NCI-H526 (cell line): ENCODE measurements around the gene CCT8.
A peak's percentile ranks its signal among the peaks of the same experiment; 100 is the strongest.
"Not testable (repeated sequence)": the region's sequence is repeated elsewhere in the genome, so short reads cannot be mapped to it uniquely, and the experiment has no call there.

Source experiments
- DNase-seq, 2 experiments: peaks; one replicate each; lab custom pipeline; 2025; lab: John Stamatoyannopoulos, UW

Gene CCT8

DNA sequence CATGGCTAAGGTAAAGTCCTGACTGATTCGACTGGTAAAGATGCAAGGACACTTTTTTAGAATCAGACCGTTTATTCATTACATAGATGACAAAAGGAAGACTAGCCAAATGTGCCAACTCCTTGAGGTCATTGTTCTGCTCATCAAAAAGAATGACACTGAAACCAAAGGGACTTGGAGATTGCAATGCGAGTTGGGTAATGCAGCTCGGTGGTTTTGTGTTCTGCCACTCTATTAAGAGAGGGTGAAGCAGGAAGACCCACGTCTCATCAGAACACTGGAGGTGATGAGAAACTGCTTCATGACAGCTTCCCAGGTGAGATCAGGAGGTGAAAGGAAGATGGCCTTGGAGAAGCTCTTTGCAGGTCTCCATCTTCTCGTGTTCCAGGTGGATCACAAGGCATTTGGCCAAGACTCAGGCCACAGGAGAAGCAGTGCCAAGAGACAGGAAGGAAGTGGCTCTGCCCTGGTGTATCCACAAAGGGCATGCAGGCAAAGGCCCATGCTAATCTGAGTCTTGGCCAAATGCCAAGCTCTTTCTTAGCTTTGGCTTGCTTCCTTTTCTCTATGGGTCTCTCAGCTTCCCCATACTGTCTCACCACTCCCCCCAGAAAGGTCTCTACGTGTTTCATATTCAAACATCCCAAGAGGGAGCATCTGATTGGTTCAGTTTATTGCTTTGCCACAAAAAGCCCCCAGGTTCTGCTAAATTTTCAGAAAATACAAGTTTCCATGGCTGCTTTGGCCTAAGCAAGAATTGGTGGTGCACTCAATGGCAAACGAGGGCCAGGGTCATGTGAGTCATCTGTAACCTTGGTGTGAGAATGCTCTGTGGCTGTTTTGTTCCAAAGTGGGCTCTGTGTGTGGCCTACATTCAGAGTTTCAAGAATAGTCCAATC is 5.7 kb upstream of the CCT8 start:
- no peak for DNase-seq

DNA sequence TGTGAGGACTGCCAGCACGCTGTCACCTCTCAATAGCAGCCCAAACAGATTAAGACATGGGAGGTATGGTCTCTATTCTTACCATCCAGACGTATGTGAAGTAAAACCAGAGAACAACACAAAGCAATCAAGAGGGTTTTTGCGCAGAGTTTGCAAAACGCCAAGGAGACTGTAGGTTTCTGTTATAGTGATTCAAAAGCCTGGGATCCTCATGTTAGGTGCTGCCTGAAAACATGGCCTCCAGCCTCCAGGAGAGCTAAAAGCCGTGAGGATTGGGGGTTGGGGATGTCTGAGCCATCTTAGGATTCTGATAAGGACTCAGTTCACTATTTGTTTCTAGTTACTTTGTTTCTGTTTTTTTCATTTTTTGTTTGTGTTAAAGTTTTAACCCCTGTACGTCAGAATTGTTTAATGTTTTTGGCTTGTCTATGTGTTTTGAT is 4.2 kb upstream of the CCT8 start:
- DNase-seq: no peak

DNA sequence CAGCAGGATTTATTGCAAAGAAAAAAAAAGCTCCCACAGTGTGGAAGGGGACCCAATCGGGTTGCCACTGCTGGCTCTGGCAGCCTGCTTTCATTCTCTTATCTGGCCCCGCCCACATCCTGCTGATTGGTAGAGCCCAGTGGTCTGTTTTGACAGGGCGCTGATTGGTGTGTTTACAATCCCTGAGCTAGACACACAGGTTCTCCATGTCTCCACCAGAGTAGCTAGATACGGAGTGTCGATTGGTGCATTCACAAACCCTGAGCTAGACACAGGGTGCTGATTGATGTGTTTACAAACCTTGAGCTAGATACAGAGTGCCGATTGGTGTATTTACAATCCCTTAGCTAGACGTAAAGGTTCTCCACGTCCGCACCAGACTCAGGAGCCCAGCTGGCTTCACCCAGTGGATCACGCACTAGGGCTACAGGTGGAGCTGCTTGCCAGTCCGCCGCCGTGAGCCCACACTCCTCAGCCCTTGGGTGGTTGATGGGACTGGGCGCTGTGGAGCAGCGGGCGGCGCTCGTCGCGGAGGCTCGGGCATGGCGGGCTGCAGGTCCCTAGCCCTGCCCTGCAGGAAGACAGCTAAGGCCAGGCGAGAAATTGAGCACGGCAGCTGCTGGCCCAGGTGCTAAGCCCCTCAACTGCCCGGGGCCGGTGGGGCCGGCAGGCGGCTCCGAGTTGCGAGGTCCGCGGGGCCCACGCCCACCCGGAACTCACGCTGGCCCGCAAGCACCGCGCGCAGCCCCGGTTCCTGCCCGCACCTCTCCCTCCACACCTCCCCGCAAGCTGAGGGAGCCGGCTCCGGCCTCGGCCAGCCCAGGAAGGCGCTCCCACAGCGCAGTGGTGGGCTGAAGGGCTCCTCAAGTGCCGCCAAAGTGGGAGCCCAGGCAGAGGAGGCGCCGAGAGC is 3.5 kb upstream of the CCT8 start:
- not testable (repeated sequence) for DNase-seq

DNA sequence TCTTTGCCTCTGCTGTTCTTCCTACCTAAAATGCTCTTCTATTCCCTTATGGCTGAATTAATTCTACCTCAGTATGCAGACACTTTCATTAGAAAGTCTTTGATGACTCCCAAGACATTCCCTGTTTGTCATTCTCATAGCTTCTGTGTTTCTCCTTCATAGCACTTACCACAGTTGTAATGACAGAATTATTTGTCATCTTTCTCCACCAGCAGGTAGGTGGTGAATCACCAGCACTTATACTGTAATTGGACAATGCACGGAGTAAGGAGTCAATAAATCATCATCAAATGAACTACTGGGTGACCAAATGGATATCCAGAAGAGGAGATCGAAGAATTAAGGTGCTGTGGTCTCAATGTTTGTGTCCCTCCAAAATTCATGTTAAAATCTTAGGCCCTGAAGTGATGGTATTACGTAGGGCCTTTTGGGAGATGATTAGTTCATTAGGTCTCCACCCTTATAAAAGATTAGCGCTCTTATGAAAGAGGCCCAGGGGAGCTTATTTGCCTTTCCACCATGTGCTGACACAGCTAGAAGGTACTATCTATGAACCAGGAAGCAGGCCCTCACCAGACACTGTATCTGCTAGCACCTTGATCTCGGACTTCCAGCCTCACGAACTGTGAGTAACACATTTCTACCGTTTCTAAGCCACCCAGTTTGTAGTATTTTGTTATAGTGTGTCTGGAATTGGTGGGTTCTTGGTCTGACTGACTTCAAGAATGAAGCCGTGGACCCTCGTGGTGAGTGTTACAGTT is 2.4 kb upstream of the CCT8 start:
- no peak for DNase-seq

DNA sequence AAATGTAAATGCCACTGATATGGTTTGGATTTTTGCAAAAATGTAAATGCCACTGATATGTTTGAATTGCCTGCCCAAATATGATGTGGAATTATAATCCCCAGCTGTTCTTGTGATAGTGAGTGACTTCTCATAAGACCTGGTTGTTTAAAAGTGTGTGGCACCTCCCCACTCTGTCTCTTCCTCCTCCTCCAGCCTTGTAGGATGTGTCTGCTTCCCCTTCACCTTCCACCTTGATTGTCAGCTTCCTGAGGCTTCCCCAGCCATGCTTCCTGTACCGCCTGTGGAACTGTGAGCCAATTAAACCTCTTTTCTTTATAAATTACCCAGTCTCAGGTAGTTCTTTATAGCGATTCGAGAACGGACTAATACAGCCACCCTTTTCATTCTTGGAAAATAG is 1.3 kb upstream of the CCT8 start:
- DNase-seq: no peak

DNA sequence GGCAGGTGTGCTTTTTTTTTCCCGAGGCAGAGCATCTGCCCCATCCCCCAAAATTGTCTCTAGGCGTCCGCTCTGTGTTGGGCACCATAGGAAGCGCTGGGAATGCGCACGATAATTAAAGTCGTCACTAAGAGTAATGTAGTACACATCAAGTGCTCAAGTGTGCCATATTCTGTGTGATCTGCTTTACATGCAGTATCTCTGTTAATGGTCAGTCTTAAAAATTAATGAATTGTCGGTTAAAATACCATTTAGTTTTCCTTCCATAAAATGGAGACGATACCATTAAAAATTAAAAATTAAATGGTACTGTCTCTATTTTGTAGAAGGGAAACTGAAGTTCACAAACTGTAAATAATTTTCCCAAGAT is 544 bp upstream of the CCT8 start:
- no peak for DNase-seq

DNA sequence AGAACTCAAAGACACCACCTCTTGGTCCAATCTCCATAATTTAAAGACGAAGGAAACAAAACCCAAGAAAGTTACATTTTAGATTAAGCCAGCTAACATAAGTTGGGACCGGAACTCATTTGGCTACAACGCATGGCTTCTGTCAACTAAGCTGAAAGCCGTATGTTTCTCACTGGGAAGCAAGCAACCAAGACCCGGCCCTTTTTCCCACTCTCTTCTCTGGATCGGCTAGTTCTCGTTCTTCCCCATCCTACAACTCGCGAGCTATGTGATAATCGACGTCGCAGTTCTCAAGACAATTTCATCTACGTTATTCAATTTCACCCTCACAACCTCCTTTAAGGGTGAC is 601 bp downstream of the CCT8 start:
- DNase-seq: peak in 1 of 2 experiments; percentile 31

DNA sequence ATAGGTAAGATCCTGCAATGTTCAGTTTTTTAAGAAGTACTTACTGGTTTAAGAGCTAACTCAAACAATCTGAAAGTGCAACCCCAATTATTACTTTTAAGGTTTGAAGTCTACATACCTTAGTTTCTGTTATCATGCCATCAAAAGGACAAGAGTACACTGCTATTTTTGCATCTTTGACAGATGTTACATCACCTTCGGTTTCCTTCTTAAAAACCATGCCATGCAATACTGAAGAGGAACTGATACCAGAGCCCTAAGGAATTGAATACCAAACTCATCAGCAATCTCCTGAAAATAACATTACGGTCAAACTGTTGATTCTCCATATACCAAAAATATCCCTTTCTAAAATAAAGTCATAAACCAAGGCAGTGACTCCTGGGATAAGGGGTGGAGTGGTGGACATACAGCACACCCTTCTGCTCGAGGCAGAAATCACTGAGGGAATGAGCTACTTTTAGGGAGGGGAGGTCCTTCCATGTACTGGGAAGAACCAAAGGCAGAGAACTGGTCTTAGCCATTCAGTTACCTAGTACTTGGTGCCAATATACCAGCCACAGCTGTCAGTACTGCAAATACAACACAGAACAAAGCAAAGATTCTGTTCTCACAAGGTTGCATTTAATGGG is 8.5 kb downstream of the CCT8 start:
- no peak for DNase-seq

DNA sequence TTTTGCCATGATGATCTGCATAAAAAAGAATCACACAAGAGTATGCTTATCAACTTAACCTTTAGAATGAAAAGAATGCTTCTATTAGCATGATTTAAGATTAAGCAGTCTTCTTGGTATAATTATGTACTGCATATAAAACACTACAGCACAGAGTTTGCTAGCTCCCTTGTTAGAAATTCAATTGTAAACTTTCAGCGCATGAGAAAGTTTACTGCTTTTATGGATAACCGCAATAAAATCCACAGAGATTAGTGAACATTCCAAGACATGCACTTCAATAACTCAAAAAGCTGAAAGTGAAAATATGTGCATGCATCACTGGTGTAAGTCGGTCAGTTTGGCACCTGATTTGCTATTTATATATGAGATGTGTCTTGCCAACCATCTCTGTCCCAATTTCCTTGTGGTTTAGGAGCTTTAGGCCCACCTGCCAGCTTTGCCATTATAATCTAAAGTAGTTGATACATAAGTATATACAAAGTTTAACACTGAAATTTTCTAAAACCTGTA is 16.9 kb downstream of the CCT8 start:
- DNase-seq: no peak

DNA sequence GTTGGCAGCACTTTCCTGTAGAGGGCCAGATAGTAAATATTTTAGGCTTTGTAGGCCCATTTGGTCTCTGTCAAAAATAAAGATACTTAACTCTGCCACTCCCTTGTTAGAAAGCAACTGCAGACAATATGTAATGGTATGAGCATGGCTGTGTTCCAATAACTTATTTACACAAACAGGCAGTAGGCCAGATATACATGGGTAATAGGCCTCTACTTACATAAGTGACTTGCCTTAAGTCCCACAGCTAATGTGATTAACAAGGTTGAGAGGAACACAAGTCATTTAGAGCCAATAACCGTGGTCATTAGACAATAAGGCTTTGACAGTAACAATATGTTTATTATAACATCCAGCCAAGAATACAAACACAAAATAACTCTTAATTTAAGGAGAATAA is 17.4 kb downstream of the CCT8 start:
- no peak for DNase-seq

DNA sequence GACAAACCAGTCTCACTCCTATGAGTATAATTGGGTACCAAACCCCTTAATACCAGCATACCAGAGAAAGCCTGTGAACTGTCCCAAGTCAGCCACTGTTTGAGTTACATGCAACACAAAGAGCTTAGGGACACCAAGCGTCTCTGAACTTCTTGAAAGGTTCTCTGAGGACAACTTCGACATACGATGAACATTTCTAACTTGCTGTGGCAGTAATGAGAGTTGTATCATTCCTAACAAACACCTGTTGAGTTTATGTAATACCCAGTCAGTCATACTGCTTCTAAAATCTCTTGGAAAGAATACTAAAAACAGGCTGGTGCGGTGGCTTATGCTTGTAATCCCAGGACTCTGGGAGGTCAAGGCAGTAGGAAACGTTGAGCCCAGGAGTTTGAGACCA is 18.4 kb downstream of the CCT8 start:
- no peak for DNase-seq

DNA sequence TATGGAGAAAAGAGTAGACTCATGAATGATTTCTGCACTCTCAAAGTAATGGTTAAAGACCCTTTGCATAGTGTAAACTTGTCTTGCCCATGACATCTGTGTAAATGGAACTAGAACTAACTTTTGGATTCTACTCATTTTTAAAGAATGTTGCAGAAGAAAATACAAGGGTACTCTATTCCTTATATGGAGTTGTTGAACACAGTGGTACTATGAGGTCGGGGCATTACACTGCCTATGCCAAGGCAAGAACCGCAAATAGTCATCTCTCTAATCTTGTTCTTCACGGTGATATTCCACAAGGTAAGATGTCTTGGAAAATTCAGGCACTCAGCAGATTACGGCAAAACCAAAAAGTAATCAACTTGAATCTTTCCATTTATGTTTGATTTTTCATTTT is 19.8 kb downstream of the CCT8 start:
- DNase-seq: no peak

DNA sequence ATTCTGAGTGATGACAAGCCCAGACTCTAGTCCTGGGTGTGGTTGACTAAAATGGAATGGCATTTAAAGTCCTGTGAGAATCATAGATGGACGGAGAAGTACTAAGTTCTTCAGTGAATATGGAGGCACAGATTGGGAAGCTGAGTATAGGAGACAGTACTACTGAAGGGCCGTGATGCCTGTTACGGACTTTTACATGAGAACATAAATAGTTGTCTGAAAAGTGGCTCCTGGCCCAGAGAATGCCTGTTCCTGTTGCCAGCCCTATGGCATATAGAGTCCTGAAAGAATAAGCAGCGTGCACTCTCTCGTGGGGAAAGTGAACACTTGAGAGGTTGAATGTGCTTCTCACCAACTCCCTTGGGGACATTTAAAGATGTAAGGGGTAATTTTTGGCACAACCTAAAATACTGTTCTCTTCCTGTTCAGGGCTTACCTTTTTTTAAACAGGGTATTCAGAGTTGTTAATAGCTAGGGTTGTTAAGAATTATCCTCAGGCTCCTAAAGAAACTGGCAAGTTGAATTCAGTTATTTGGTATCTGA is 20.4 kb downstream of the CCT8 start:
- DNase-seq: no peak

DNA sequence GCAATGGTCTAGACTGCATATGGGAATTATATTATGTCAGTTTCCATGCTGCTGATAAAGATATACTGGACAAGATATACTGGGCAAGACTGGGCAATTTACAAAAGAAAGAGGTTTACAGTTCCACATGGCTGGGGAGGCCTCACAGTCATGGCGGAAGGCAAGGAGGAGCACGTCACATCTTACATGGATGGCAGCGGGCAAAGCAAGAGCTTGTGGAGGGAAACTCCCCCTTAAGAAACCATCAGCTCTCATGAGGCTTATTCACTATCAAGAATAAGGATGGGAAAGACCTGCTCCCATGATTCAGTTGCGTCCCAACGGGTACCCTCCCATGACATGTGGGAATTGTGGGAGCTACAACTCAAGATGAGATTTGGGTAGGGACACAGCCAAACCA is 21.2 kb downstream of the CCT8 start:
- no peak for DNase-seq

DNA sequence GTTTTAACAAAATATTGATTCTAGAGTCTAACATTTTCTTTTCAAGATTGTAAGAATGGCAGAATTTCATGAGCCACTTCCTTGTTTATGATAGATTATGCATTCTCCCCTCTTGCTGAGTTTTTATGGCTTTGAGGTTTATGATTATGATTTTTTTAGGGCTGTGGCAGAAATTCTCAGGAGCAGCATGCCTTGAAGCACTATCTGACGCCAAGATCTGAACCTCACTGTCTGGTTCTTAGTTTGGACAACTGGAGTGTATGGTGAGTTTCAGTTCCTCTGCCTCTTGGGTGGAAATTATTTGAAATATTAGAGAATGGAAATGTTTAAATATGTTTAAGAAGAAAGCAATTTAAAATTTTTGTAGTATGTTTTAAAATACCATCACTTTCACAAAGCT is 38.8 kb downstream of the CCT8 start:
- no peak for DNase-seq

DNA sequence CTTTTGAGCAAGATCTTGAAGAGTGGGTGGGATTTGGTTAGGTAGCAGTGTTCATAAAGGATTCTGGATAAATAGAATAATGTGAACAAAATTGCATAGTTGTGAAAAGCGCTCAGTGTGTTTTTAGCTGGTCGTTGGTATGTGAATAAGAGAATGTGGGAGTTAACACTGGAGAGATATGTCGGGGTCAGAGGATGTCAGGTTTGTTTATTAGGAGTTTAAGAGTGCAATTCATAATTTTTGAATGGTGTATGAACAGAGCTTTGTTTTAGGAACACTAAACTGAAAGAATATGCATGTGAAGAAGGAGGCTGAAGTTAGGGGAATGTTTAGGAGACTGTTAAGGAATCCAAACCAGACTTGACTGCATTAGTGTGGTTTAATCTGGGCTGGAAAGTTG is 39.6 kb downstream of the CCT8 start:
- DNase-seq: no peak

DNA sequence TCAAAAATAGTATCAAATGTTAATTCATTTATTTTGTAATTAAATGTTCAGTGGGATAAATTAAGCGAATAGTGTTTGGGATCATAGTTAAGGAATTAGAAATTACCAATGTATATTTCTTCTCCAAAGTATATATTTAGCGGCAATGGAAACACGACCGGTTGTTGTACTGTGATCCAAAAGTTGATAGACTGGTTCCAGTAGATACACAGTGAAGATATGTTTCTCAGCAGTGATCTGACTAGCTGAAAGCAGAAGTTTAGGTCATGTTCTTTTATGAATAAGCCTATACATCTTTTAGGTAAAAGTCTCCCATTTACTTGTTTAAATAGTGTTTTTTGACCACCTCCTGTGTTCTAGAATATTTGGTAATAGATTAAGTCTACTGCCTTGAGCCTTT is 40.1 kb downstream of the CCT8 start:
- DNase-seq: no peak

DNA sequence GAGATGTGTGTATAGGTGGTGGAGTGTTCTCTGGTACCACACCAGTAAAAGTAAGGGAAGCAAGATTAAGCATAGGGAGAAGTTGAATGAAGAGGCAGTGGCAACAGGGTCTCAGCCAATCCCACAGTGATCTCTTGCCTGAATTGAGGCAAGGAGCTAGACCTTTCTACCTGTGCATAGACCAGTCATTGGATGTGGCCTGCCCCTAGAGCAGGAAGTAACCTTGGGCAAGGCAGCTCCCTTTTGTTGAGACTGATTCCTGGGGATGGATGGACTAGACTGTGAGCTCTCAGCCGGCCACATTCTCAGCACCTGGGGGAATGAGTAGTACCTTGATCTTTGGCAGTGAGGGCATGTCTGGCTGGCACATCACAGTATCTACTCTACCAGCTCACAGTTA is 42.5 kb downstream of the CCT8 start:
- no peak for DNase-seq

DNA sequence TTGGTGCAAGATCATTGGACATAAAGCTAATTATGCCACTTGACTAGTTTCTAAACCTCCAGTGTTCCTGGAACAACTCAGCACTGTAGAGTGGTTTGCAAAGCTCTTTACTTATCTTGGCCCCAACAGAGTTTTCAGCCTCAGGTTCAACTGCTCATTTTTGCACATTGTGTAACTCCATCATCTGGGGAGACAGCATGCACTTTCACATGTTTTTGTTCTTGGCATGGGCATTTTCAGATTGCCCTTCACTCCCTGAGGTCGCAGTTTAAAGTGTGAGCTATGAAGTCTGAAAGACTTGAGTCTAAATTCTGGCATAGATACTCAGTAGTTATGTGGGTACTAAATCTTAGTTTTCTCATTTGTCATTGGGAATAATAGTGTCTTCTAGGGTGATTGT is 43.9 kb downstream of the CCT8 start:
- no peak for DNase-seq

DNA sequence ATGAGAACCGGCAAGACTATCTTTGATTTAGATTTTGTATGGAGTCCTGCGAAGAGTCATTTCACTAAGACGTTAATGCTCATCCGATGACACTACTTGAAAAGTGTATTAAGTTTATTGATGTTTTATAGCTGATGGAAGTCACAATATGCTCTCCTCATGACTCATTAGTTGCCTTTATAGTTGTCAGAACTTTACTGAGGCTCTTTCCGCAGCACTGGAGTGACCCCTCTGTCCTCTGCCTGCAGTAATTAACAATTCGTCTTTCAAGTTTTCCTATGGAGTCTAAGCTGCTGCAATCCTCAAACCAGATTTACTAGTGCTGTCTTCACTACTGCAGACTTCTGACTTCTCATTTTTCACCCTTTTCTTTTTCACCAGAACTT is 48.1 kb downstream of the CCT8 start:
- no peak for DNase-seq

DNA sequence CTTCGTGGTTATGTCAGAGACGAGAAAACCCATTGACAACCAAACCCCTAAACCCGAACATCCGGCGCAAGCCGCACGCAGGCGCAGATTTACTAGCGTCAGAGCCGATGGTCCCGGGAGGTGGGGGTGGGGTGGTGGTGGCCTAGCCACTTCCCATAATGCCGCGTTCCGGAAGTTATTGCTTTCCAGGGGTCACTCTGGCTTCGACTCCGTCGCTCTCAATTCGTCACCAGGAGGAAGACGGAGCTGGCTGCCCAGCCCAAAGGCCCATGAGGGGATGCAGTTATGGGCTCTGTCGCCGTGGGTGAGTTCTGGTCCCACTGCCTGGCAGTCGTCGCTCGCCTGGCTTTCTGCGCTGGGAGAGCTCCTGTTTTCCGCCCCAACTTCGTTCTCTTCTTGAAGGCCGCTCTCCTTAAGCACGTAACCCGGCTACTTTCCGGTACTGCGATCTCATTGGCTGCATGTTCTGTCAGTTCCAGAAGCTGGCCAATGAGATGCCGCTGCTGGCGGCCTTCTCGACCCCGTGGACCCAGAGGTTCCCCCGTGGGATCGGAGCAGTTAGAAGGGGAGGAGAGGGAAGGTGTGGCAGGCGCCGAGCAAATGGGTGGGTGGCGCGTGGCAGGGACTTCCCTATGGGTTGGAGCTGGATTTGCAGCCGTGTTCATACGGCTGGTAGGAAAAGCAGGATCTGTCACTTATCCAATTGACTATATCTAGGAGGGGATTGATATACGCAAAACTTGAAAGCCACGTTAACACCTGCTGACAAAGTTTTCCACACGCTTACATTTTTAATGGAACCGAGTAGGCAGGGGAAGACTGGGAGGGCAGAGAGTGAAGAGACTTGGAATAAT is 48.7 kb downstream of the CCT8 start, which contains the start of gene USP16:
USP16 (plus strand) TSS at position 195 of the 854 bp plus-strand sequence. CDS start 3,246 bp downstream, outside the sequence.
- DNase-seq: peak; percentile 97
